AML-193 (cell line): ENCODE data around the gene TNRC18.
"Not testable (repeated sequence)": the region's sequence is repeated elsewhere in the genome, so short reads cannot be mapped to it uniquely, and the experiment has no call there.

ENCODE experiments used
- DNase-seq, 2 experiments: peaks; one replicate each; lab custom pipeline; 2025; lab: John Stamatoyannopoulos, UW

TNRC18 gene

DNA sequence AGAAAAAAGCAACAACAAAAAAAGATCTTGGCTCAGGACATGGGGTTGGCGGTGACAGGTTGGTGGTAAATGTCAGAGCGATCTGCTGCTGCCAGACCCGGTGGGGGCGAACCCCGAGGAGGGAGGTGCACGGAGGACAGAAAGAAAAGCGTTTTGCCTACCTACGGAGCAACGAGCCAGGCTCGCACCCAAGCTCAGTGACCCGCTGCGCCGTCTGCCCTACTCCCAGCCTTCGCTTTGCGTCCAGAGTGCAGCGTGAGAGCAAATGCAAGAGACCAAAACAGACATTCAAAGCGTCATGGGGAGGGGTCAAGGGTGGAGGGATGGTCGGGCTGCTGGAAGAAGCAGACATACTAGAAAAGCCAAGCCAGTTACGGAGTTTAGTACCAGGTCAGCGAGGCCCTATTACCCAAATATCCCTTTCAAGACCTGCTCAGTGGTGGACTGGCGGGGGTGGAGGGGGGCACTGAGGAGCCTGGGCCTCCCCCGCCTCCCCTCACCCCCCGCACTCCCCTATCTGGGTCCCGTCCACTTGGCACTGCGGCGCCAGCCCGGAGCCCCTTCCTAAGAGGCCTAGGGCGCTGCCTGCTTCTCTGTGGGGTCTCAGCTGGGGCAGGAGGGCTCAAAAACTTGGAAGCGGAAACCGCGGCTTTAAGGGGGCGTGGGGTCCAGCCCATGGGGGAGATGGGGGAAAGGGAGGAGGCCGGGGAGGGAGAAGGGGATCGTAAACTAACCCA, 74.0 kb downstream of the TNRC18 start:
- DNase-seq = no peak

DNA sequence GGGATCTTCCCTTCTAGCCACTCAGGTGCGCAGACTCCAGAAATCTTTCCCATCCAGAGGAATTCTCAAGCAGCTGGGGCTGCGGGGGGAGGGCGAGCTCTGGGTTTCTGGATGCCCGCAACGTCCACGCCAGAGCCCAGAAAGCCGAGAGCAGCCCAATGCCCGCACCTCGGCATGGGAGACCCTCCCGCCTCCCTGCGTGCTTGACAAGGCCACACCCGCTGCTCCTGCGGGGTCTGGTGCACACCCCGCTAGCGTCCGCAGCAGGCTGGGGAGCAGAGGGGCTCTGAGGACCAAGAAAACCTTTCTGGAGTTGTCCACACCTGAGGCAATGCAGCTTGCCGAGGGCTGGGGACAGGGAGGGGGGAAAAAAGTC, 74.6 kb downstream of the TNRC18 start:
- no peak for DNase-seq

DNA sequence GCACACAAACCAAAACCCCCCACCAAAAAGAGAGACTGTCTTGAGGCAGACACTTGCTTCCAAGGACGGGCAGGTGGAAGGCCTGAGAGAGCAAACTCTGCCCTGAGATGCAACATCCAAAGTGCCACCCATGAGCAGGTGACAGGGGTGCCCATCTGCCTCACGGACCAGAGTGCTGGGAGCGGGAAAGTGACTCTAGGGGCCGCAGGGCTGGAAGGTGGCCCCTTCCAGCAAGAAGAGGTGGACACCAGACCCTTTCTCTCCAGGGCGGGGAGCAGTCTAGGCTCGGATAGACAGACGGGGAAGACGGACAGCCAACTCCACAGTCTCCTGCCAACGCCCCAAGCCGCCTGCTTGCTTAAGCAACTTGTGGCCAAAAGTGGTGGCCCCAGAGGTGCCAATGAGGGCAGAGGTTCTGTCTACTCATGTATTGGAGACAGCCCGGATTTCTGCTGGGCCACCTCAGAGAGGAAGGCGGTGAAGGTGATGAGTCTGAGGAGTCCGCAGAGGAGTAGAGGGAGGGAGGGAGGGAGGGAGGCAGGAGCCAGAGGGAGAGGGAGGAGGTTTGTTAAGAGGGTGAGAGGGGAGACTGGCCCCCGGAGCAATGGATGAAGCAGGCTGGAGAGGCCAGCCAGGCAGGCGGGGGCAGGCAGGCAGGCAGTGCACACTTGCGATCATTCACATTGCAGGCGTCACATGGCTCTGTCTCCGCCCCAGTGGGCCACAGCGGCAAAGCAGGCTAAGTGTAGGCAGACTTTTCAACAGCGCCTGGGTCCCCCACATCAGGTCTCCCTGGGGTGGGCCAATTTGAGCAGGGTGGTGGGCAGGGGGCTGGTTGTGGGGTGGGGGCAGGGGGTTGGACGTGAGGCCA, 75.3 kb downstream of the TNRC18 start:
- no peak for DNase-seq

DNA sequence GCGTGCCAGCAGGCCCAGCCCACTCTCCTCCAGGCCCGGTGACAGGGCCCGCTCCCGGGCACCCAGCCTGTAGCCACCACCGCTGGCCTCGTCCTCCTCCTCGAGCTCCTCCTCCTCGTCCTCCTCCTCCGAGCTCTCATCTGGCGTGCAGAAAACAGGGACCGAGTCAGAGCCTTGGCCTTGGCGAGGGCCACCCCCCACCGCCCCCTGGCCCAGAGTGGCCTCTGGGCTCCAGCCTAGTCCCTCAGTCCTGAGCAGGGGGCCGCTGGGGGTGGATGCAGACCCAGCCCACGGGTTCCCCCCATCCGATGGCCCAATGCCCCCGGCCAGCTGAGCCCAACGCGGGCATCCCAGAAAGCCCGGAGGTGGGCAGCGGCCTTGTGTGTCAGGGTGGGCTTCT, 78.0 kb downstream of the TNRC18 start:
- no peak for DNase-seq

DNA sequence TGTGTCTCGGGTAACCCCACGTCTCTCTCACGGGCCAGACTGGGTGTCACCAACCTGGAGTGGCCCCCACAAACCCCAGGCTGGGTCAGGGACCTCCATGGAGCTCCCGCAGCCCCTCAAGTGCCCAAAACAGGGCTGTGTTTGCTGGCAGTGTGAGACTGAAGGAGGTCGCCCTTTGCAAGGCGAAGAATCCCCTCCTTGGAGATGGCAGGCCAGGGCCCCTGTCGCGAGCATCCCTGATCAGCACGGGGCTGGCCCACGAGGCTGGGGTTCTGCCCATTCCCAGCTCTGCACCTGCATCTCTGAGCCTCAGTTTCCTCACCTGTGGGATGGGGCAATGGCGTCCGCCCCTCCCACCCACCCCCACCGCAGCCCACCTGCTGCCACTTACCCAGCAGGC, 78.5 kb downstream of the TNRC18 start:
- no peak for DNase-seq

DNA sequence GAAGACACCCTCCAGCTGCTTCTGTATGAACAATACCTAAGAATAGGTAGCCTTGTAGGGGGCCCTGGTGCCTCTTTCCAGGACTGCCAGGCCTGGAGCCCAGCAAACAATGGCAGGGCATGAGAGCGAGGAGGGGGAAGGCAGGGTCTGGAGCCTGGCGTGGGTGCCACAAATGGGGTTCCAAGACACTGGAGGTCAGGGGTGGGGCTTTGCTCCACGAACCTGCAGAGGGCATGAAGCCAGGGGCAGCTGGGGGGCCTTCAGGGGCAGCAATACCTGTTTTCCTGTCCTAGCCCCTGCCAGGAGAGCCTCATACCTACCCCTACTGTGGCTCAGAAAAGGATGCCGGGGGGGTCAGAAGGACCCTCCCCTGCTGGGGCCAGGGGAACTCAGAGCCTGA, 79.3 kb downstream of the TNRC18 start:
- no peak for DNase-seq

DNA sequence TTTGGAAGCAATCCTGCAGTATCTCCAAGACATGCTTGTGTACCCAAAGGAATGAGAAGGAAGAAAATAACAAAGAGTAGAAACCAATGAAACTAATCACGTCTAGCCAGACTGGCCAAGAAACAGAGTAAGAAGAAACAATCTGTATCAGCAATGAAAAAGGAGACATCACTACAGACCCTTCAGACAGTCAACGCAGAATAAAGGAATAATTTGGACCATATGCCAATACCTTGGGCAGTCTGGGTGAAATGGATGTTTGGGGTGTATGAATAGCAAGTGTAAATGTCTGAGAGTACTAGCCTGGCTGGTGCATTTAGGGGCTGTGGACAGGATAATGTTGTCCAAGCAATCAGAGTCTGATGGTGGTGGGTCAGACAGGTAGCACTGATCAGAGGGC, 79.8 kb downstream of the TNRC18 start:
- DNase-seq = no peak

DNA sequence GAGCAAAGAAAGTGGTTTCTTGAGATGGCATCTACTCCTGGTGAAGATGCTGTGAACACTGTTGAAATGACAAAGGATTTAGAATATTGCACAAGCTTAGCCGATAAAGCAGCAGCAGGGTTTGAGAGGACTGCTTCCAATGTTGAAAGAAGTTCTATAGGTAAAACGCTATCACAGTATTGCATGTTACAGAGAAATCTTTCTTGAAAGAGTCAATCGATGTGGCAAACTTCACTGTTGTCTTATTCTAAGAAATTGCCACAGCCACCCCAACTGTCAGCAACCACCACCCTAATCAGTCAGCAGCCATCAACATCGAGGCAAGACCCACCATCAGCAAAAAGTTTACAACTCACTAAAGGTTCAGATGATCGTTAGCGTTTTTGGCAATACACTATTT, 81.0 kb downstream of the TNRC18 start:
- DNase-seq = no peak

DNA sequence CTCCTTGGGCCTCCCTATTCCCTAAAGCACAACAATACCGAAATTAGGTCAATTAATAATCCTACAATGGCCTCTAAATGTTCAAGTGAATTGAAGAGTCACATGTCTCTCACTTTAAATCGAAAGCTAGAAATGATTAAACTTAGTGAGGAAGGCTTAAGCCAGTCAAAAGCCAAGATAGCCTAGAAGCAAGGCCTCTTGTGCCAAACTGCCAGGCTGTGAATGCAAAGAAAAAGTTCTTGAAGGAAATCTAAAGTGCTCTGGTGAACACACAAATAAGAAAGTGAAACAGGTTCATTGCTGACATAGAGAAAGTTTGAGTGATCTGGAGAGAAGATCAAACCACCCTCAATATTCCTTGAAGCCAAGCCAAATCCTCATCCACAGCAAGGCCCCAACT, 83.7 kb downstream of the TNRC18 start:
- no peak for DNase-seq

DNA sequence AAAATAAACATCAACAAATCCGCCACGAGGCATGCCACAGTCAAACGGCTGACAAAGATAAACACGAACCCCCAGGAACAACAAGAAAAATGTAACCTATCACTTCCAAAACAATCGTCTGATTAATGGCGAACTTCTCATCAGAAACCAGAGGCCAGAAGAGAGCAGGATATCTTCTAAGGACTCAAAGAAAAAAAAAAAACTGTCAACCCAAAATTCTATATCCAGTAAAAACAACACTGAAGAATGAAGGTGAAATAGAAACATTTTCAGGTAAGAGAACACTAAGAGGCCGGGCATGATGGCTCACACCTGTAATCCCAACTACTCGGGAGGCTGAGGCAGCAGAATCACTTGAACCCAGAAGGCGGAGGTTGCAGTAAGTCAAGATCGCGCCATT, 86.6 kb downstream of the TNRC18 start:
- no peak for DNase-seq

DNA sequence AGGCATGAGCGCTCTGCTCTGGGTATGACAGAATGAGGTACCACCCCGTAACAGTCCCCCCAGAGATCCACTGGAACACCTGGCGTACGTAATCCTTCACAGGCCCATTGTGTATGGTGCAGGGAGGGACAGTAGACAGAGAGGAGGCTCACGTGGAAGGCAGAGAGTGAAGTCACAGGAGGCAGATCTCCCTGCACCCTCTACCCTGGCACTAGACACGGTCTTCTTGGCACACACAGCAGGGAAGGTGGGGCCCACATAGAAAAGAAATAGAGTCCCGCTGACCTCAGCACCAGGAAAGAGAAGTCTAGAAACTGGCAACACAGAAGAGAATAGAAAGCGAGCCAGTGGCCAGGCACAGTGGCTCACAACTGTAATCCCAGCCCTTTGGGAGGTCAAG, 89.0 kb downstream of the TNRC18 start:
- no peak for DNase-seq

DNA sequence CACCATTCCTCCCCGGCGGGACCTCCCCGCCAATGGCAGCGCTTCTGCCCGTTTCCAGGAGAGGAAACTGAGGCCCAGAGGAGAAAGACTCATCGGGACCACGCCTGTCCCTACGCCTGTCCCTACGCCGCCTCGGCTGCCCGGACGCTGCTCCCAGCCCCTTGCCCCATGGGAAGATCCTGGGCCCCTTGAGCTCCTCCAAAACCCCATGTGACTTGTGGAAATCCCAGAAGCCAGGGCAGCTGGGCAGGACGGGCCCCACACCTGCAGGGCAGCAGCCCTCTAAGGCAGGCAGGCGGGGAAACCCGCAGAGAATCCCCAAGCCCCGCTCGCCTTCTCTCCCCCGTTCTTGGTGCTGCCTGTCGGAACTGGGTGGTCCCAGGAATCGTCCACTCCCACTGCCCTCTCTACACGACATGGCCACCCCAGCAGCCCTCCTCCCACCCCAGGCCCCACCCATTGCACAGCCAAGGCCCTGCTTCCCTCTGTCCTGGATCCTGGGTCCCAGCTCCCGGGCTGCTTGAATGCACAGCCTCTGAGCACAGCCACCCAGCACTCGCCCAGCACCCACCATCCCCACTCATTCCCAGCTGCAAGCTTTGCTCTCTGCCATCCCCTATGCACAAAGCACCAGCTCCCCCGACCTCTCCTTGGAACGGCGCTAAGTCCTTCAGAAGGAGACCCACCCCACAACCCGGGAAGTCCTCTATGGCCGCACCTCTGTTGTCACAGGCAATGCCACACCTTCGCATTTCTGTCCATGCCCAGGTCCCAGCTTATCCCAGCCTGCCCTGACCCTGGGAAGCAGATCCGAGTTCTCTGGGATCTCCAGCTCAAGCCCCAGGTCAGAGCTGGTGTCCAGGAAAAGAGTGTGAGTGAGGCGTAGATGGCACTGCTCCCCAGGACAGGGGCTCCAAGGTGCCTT, 90.3 kb downstream of the TNRC18 start:
- DNase-seq = no peak

DNA sequence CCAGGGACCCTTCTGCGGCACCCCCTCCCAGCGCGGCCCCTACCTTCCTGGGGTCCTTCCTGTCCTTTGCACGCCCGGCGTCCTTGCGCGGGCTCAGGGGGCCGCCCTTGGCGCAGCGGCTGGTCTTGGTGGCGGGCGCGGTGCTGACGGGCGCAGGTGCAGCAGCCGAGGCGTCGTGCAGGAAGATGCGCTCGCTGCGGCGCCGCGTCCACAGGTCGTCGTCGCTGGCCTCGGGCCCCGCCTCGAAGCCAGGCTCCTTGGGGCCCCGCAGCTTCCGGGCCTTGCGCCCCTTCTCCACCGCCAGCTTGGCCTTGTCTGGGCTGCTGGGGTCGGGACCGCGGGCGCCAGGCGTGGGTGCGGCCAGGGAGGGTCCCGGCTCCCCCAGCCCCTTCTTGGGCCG, 91.1 kb downstream of the TNRC18 start:
- no peak for DNase-seq

DNA sequence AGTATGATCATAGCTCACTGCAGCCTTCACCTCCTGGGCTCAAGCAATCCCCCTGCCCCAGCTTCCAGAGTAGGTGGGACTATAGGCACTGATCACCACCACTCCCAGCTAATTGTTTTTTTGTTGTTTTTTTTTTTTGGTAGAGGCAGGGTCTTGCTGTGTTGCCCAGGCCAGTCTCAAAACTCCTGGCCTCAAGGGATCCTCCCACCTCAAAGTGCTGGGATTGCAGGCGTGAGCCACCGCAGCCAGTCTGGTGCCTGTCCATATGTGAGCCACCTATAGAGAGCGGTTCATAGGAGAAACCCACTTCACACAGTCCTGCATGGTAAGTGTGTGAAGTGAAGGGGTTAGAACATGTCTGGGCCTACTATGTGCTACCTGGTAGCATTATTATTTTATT, 93.3 kb downstream of the TNRC18 start:
- no peak for DNase-seq

DNA sequence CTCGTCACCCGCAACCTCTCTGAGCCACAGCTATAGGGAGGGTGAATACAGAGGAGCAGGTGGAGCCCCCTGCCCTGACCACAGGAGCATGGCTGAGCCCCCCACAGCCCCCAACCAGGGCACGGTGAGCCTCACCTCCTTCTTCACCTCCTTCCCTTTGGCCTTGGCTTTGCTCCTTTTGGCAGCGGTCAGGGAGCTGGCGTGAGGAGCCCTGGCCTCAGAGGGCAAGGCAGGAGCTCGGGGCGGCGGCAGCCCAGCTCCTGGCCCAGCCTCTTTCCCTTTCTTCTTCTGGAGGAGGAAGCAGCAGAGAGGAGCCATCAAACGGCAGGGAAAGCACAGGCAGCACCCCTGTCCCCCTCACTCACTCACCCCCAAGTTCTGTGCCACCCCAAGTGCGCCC, 98.7 kb downstream of the TNRC18 start:
- DNase-seq = no peak

DNA sequence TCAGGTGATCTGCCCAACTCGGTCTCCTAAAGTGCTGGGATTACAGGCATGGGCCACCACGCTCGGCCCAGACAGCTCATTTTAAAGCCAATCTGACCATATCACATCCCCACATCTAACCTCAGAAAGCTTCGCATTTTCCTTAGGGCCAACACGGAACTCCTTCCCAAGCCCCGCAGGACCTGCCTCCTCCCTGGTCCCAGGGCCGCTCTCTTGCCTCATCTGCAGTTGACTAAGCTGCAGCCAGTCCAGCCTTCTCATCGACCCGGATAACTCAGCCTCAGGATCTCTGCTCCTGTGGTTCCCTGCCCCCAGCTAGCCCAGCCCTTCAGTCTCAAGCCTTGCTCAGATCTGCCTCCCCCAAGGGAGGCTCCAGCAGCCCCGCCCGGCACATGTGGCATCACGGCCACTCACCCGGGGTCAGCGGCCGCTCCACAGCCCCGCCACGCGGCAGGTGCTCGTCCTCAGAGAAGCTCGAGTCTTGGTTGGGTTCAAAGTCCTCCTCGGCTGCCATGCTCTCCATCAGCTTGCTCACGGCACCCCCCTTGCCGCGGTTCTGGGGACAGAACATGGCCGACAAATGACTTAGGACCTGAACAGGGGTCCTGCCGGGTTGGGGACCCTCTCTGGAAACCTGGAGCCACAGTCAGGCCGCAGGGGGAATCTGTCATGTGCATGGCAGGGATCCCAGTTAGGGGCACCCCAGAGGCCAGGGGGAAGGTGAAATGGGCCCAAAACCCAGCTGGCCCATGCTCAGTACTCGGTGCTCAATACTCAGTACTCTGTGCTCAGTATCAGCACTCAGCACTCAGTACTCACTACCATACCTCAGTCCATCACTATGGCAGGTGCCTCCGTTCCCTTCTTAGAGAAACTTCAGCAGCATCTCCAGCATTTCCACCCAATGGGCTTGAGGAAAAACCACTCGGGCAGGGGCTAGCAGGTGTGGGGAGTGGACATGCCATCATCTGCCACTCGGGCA, 99.5 kb downstream of the TNRC18 start:
- not testable (repeated sequence) for DNase-seq

DNA sequence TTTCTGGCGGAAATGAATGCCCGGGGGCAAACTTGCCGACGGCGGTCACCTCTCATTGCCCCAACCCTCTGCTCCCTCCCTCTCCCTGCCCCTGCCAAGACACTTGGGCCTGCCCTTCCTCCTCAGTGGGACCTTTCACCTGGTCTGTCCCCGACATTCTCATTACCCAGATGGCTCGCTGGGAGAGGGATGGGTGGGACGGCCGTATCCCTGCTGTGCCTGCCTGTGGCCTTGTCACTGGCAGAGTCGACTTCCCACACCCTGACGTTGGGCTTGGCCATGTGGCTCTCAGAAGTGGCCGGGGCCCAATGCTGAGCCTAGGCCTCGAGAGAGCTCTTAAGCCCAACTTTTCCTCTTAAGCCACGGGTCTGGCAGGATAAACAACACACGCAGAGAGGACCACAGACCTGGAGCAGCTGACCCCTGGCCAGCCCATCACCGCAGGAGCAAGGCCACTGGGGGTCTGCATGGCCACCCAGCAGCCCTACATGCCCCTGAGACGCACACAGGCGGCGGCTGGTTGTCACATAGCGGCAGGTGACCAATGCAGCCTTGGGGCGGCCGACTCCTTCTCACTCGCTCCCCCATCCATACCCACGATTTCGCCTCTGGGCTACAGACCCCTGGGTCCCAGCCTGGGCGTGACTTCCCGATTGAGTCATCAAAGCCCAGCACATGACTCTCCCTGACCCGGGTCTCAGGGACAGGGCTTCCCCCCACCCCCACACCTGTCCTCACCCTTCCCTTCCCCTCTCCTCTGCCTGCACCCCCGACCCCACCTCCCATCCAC, 100.8 kb downstream of the TNRC18 start:
- DNase-seq = no peak

DNA sequence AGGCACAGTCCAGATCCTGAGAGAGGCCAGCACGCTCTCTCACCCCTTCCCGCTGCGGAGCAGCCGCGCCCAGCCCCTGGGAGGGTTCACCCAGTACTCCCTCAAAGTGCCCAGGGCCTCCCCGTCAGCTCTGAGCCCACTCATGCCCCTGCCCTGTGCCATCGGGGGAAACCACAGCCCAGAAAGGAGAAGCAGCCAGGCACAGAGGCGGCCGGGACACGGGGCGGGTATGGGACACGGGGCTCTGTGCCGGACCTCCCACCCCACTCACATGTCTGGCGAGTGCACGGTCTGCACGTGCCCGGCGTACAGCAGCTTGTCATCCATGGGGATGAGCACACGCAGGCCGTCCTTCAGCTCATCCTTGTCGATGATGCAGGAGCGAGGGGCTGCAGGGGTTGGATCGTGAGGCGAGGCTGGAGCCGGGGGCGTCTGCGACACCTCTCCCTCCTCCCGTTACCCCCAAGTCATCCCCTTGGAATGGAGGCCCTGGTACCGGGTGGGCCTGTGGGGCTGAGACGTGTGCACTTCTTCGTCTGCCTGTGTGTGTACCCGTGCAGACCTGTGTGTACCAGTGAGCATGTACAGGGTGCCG, 102.7 kb downstream of the TNRC18 start:
- DNase-seq = no peak

DNA sequence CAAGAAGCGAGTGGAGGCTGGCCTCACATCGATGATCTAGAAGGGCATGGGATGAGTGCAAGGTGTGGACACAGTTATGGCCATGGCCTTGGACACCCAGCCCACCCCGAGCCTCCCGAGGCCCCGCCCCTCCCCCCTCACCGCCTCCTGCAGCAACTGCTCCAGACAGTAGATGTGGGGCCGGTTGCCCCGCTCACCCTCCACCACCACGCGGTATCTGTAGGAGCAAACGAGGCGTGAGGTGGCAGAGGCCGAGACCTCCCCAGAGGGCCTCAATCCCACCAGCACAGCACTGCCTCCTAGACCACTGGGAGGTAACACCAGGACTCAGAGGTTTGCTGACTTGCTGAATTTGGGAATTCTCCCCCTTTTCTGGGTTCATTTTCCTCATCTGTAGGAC, 103.2 kb downstream of the TNRC18 start:
- no peak for DNase-seq

DNA sequence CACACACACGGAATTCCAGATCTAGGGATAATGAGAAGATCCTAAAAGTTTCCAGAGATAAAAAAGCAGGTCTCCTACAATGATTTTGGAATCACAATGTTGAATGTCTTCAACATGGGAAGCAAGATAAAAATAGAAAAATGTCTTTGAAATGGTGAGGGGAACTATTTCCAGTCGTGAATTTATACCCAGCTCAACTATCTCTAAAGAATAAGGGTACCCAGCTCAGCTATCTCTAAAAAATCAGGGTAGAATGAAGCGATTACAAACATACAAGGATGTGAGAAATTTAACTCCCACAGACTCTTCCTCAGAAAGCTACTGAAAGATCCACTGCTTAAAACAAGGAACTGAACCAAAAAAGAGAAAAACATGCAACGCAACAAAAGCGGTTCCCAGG, 105.0 kb downstream of the TNRC18 start:
- not testable (repeated sequence) for DNase-seq
